HG03039 (cell line): Measurements from ENCODE around the gene STK10.

Source experiments
- ATAC-seq: cut with Tn5 transposase; IDR thresholded peaks from one replicate; pipeline ENCODE4 v1.9.1; 2021; ENCODE audit warnings: mild to moderate bottlenecking, moderate library complexity; ENCODE audit not compliant: unreplicated experiment

The STK10 gene

GRCh38 chr5:172063463-172064235 is 124.4 kb downstream of the STK10 start:
- no peak for ATAC-seq

DNA sequence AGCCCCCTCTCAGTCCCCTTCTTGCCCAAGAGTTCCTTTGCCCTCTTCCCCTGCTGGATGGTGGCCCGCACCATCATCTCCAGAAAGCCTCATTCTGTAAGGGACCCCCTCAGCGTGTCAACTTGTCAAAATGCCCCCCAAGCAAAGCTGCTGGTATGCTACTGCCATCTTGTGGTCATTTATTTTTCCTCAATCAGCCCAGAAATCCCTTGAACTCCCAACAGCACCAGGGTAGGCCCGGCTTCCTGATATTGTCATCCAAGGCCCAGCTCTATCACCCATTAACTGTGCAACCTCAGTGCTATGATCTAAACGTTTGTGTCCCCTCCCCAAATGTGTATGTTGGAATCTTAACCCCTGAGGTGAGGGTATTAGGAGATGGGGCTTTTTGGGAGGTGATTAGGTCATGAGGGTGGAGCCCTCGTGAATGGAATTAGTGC is 128.3 kb downstream of the STK10 start:
- no peak for ATAC-seq

DNA sequence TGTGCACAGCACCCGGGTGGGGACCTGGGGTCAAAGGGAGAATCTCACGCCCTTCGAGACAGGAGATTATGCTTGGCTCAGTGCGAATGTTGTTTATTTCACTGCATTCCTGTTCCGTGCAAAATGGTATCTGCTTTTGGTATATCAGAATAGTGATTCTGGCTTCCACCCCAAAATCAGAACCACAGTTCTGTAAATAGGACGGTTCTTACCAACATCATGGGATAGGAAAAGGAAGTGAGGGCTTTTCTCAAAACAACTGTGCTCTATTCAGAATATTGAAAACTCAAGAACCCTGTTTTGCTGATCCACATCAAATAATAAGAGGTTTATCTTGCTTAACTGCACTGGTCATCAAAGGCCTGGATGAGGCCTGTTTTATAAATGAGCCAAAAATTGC is 129.9 kb downstream of the STK10 start:
- no peak for ATAC-seq

GRCh38 chr5:172055996-172056395 is 132.0 kb downstream of the STK10 start:
- no peak for ATAC-seq

DNA sequence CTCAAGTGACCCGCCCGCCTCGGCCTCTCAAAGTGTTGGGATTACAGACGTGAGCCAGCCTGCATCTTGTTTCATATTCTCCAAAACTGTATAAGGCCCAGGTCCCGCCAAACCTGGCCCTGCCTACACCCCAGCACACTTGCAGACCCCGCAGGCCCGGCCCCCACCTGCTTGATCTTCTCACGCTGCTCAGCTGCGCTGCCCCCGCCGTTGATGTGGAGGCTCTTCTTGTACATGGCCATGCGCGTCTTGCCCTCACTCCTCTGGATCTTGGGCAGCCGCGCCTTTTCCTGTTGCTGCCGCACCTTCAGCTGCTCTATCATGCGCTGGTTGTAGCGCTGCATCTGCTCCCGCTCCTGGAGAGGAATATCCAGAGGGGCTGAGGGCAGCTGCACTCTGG is 132.6 kb downstream of the STK10 start:
- no peak for ATAC-seq

- ATAC-seq, result no peak
These were observed 133.3 kb downstream of the STK10 start for GRCh38 chr5:172054611-172055153.

- ATAC-seq, result no peak
These were observed 135.4 kb downstream of the STK10 start for GRCh38 chr5:172052450-172053236.

DNA sequence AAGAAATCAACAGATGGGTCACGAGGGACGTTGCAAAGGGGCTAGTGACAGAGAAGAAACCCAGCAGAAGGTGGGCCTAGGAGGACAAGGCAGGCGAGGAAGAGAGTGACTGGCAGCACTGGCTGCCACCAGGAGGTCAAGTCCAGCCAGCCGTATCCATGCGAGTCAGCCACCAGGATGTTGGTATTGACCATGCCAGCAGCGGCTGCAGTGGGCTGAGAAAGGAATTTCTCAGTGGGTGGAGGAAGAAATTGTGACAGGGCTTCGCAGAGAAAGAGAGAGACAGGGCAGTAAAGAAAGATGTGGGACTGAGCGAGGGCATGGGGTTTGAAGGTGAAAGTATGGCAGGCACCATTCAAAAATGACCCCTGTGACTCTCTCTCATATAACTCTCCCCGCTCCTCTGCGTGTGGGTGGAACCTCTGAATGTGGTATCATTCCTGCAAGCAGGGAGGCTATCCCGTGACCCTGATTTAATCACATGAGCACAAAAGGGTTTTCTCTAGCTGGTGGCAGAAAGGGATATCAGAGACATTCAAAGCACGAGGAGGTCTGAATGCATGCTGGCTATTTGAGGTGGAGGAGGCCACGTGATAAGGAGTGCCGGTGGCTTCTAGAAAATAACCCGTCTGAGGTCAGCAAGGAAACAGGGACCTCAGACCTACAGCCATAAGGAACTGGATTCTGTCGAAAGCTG is 136.2 kb downstream of the STK10 start:
- ATAC-seq, result no peak

DNA sequence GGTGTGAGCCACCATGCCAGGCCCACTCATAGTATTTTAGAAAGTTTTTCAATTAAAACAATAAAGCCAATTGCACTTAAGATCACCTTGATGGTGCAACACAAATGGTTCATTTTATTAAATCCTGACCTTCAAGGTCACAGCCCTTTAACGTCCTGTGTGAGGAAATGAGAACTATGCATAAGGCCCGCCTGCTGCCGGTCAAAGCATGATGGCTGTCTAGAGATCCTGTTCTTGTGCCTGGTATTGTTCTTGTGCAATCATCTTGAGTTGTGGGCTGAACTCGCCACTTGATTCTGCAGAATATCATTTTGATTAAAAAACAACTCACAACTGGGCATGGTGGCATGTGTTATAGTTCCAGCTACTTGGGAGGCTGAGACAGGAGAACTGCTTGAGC is 137.9 kb downstream of the STK10 start:
- no peak for ATAC-seq

DNA sequence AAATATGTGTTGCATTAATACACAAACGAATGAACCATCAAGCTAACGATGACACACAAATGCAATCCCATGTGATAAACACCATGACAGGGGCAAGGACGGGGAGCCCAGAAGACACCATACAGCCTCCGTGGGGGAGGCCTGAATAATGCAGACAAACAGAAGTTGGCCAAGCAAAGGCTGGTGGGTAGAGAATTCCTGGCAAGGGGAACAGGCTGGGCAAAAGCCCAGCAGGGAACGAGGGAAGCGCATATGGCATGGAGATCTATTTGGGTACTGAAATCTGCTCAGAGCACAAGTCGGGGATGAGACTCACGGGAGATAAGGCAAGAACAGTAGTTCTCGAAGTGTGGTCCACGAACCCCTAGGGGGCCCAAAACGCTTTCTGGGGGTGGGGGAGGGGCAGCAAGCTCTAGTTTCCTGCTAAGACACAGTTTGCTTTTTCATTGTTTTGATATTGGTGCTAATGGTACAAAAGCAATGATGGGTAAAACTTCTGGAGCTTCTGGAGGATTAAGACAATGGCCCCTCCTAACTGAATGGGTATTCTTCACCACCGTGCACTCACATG is 138.7 kb downstream of the STK10 start:
- ATAC-seq, result no peak

DNA sequence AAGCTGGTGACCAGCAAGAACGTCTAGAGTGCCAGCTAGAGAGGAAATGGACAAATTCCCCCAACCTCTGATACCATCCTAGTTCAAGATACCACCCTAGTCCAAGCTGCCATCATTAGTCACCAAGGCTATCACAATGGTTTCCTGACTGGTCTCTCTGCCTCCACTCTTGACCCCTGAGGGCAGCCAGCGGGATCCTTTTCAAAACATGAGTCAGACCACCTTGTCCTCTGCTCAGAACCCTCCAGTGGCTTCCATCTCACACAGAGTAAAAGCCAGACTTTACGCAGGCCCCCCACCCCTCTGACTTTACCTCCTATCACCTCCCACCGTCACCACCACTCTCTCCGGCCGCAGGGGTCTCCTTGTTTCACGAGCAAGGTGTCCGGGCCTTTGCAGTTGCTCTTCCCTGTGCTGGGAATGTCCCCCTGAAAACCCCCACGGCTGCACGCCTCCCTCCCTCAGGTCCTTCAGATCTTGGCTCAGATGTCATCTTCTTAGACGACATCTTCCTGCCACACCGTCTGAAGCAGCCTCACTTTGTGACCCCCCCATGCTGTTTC is 139.4 kb downstream of the STK10 start:
- no peak for ATAC-seq

GRCh38 chr5:172048170-172048422 is 139.9 kb downstream of the STK10 start:
- ATAC-seq, result no peak

GRCh38 chr5:172046593-172046992 is 141.4 kb downstream of the STK10 start:
- ATAC-seq, result no peak

DNA sequence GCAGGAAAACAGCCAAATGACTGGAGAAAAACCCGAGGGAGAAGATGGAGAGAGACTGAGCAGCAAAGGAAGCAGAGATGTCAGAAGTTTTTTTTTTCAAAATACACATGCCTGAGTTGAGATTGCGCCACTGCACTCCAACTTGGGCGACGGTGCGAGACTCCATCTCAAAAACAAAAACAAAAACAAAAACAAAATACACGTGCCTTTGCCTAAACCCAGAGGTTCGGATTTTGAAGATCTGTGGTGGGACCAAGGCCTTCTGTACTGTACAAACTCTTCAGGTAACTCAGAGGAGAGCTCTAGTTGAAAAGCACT is 142.8 kb downstream of the STK10 start:
- ATAC-seq, result no peak

DNA sequence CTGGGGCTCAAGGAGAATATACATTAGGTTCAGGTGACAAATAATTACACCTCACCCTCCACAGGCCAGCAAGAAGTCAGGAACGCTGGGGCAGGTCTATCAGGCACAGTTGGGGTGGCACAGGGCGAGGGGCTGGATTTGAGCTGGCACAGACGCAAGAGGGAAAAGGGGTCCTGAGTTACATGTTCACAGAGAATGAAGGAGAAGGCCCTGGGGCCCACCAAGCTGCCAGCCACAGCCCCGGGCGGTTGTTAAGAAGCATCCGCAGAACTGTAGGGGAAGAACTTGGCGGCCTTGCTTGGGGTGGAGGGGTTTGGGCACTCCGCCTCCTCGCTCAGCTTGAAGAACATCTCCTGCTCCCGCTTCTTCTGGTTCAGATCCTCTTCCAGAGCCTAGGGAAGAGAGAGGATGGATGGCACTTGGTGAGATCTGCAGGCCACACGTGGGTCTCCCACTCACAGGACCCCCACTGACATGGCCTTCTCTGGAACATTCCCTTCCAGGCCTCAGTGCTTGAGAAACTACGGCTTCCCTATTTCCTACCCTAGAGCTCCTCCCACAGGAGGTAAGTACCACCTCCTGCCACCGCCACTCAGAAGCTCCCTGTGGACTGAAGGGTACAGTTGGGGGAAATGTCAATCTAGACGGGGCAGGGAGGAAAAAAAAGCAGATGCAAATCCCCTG is 143.3 kb downstream of the STK10 start:
- ATAC-seq, result no peak

GRCh38 chr5:172043865-172044264 is 144.2 kb downstream of the STK10 start:
- no peak for ATAC-seq

DNA sequence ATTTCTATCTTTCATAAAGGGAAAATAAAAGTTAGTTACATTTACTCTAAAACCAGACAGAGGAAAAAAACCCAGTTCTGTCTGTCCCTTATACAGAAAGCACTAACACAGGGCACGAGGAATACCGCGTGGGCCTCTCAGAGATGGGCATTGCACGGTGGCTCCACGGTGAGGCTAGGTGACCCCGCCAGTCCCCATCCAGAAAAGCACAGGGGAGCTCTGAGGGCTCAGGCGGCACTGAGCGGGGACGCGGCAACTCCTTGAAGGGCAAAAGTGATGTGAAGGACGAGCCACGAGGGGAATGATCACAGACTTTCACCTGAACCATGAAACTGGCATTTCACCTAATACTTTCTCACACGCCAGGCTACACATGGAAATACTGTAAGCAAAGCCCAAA is 145.8 kb downstream of the STK10 start:
- no peak for ATAC-seq

DNA sequence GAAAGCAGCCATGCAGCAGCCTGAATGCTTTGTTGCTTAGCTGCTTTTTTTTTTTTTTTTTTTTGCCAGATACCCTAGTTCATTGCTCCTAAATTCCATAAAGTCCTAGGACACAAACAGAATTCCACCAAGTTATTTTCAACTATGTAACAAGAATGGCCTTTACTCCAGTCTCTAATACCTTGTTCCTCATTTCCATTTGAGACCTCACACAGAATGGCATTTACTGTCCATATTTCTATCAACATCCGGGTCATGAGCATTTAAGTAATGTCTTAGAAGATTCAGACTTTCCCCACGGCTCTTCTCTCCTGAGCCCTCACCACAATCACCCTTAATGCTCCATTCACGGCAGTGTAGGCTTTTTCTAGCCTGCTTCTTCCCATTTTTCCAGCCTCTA is 149.9 kb downstream of the STK10 start:
- ATAC-seq, result no peak

DNA sequence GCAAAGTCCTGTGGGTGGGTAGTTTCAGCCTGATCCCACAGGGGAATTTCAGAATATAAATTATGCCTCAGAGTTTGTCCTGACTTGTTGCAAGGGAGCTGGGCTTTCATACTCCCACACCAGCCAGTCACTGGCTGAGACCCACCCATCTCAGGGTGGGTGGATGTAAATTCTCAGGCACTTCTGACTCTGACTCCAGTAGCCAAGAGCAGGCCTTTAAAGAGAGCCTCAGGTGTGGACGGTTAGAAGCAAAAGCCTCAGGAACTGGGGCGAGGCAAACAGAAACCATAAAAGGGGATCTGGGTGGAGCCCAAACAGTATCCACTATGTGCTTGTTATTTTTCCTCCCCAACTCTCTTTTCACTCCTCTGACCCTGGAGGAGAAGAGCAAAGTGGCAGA is 153.0 kb downstream of the STK10 start:
- peak; percentile 94 for ATAC-seq

DNA sequence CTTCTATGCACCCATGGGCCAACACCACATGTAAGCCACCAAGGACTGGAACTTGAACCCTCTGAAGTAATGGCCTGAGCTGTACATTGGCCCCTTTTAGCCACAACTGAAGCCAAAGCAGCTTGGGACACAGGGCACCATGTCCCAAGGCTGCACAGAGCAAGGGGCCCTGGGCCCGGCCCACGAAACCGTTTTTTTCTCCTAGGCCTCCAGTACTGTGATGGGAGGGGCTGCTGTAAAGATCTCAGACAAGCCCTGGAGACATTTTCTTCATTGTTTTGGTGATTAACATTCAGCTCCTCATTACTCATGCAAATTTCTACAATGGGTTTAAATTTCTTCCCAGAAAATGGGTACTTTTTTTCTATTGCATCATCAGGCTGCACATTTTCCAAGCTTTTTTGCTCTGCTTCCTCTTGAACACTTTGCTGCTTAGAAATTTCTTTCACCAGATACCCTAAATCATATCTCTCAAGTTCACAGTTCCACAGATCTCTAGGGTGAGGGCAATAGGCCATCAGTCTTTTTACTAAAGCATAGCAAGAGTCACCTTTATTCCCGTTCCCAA is 156.0 kb downstream of the STK10 start:
- ATAC-seq, result no peak
